GM12864 (cell line): ENCODE data around the gene UQCC2.
A peak's percentile ranks its signal among the peaks of the same experiment; 100 is the strongest.

Experiments used
- DNase-seq: peaks from one replicate; pipeline ENCODE4 v3.0.0-alpha.2; 2011; ENCODE audit warnings: low read depth
- H3K4me3 ChIP-seq: 2 replicates; pipeline ENCODE4 v1.5.1; 2011; ENCODE audit warnings: mild to moderate bottlenecking, low read depth, low read length, control low read depth
- TF ChIP-seq, protein P1 (sequence below): IDR thresholded peaks from 2 replicates; pipeline ENCODE4 v1.5.1; 2011; ENCODE audit warnings: low read depth, mild to moderate bottlenecking, moderate library complexity, low read length, control low read depth, inconsistent platforms; ENCODE audit errors: missing control alignments

The UQCC2 gene

DNA sequence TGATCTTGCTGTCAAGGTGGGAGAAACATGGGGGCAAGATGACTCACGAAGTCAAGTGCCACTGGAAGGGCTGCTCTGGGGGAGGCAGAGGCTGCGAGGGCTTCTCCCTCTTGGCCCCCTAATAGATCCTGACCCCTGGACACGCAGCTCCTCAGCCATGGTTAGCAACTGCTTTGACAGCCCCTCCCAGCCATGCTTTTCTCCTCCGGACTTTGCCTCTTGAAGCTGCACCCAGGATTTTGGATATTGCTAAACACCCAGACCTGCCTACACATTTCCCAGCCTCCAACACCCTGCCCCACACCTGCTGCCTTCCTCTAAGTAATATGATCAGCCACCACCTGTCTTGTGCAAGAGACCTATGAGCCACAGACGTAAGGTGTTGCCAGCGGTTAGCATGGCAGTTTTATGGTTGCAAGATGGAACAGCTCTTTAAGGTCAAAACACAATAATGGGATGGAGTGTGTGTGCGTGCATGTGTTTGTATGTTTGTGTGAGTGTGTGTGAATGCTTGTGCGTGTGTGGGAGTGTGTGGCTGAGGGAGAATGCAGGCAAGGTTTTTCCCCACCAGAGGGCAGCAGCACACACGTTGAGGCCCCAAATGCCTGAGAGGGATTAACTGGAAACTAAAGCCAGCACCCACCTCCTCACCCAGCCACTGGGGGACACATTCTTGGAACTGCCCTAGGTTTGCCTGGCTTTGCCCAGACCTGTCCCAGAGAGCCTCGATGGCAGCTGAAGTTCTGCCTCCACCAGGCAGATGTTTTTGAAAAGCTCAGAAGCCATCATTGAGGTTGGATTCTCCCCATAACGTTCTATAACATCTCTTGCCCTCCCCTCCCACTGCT is 32.7 kb upstream of the UQCC2 start:
- peak; percentile 33 for DNase-seq
- H3K4me3 ChIP-seq = no peak overlapping the region
- TF ChIP-seq, protein P1, sequence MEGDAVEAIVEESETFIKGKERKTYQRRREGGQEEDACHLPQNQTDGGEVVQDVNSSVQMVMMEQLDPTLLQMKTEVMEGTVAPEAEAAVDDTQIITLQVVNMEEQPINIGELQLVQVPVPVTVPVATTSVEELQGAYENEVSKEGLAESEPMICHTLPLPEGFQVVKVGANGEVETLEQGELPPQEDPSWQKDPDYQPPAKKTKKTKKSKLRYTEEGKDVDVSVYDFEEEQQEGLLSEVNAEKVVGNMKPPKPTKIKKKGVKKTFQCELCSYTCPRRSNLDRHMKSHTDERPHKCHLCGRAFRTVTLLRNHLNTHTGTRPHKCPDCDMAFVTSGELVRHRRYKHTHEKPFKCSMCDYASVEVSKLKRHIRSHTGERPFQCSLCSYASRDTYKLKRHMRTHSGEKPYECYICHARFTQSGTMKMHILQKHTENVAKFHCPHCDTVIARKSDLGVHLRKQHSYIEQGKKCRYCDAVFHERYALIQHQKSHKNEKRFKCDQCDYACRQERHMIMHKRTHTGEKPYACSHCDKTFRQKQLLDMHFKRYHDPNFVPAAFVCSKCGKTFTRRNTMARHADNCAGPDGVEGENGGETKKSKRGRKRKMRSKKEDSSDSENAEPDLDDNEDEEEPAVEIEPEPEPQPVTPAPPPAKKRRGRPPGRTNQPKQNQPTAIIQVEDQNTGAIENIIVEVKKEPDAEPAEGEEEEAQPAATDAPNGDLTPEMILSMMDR = peak; percentile 99

DNA sequence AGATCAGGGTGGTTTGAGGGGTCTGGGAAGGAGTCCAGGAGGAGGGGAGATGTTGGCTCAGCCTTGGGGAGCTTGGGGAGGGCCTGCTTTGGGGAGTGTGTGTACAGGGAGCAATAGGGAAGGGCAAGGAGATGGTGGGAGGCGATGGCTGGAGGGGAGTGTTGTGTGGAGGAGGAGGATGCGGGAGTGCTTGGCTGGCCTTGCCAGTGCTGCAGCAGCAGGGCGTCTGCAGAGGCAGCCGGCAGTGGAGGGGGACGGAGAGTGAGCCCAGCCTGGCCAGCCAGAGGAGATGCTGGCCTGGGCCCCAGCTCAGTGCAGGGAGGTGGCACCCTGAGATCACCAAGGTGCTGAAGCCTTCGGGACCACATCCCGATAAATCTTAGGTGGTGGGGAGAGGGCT is 31.3 kb upstream of the UQCC2 start:
- DNase-seq = no peak
- TF ChIP-seq, protein P1 = no peak
- H3K4me3 ChIP-seq = no peak overlapping the region

DNA sequence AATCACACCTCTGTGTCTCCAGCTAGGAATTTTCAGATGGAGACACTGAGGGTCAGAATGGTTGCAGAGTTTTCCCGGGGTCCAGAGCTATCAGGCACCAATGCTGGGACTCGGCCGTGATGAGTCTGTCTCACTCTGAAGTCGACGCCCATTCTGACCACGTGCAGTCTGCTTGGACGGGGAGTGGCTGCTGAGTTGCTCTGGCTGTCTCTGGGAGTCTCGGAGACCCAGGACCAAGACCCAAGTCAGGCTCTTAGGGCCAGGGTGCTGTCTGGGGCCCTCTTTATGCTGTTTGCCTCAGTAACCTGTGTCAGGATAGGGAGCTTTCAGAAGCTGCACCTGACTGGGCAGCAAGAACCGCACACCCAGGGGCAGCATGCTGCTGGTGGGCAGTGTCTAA is 30.6 kb upstream of the UQCC2 start:
- H3K4me3 ChIP-seq = no peak overlapping the region
- DNase-seq = no peak
- TF ChIP-seq, protein P1 = no peak

DNA sequence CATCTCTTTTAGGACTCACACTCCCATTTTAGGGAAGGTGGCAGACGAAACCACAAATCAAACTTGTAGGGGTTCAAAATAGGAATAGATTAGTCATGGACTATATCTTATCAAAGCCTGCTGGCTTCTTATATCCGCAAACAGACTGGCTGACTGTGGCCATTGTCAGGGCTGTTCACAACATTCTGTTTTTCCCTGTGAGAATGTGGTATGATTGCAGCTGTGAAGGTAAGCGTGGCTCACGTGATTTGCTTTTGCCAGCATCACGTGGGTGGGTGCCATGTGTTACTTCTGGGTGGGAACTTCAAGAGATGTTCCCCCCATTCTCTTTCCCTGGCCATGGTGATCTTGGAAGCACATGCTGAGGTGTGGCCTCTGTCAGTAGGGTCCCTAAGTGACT is 29.3 kb upstream of the UQCC2 start:
- no peak for DNase-seq

DNA sequence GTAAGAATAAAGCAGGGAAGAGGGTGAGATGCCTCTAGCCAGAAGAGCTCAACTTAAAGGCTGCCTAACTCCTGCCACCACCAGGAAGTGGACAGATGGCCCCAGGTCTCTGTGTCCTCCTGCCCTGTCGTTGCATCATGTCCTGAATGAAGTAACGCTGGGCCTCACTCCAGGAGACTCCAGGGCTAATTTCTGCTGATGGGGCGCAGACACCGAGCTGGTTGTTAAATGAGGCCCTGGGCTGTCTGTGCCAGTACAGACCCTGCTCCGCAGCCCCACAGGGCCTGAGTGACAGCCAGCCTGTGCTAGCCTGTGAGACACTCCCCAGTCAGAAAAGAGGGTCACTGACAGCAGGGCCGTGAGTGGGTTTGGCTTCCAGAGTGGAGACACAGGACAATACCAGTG is 28.7 kb upstream of the UQCC2 start:
- no peak for DNase-seq
- no peak overlapping the region for H3K4me3 ChIP-seq
- TF ChIP-seq, protein P1 = no peak

More for the DNA sequence above, 29.3 kb upstream of the UQCC2 start:
- no peak overlapping the region for H3K4me3 ChIP-seq
- TF ChIP-seq, protein P1 = no peak

DNA sequence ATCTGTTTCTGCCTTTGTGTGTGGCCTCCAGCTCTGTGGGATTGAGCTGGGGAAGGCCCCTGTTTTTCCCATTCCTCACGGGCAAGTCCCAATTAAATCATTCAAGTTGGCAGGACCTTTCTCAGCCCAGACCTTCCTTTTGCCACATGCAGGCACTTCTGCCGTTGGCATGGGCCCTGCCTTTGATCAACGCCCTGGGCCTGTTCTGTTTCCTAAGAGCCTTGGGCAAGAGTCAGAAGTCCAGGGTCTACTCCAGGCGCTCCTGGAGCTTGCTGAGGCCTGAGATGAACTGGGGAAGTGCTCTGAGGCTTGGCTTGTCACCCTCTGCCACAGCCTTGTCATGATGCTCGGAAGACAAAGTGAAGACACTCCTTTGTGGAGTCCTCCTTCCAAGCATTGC is 28.1 kb upstream of the UQCC2 start:
- no peak overlapping the region for H3K4me3 ChIP-seq
- no peak for DNase-seq
- TF ChIP-seq, protein P1 = no peak

DNA sequence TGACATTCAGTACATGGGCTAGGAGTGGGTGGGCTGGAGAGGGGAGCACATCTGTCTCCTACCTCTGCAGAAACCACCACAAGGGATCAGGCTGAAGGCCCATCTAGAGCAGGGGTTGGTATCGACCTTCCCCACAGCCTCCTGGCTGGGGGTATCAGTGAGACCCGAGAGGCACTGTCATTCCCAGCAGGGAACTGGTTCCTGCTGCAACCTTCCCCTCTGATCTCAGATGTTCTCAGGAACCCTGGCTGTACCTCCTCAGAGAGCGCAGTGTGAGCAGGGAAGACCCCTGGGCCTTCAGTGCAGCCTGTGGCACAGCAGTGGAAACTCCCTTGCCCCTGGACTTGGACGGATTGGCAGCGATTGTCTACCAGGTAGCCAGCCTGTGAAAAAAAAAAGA is 27.4 kb upstream of the UQCC2 start:
- TF ChIP-seq, protein P1 = no peak
- no peak for DNase-seq
- no peak overlapping the region for H3K4me3 ChIP-seq
